Hematopoietic multipotent progenitor cell treated with erythropoietin and hydrocortisone succinate and interleukin-3 and kit ligand, for 15 days (in vitro differentiated cells): Measurements from ENCODE around the gene INTS15.

Experiments used
- DNase-seq: peaks from one replicate; pipeline ENCODE4 v3.0.0-alpha.2; 2015; ENCODE audit warnings: low spot score

INTS15 gene

DNA sequence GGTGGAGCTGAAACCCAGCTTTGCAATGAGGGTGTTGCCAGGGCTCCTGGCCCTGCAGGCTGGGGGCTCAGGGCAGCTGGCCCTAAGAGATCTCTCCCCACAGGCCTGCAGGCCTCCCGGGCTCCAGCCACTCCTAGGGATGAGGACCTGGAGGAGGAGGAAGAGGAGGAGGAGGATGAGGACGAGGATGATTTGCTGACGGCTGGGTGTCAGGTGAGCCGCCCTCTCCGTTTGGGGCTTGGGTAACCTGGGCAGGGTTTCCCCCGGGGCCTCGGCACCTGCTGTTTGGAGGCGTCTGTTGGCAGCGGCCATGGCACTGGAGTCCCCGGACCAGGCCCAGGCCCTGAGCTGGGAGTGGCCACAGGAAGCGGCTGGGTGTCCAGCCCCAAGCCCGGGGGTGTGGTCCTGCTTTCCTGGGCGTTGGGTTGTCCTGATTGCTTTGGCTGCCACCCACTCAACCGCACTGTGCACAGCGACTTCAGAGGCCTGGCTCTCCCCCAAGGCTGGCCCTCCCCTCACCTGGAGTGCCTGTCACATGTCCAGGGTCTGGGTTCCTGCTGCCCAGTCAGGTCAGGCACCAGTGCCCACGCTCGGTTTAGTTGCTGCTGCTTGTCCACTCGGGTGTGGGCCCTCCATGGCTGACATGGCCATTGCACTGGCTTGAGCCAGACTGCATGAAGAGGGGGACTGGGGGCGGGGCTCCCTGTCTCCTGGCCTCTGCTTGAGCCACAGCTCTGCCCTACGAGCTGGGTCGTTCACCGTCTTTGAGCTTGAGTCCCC is 53.2 kb downstream of the INTS15 start:
- no peak for DNase-seq

DNA sequence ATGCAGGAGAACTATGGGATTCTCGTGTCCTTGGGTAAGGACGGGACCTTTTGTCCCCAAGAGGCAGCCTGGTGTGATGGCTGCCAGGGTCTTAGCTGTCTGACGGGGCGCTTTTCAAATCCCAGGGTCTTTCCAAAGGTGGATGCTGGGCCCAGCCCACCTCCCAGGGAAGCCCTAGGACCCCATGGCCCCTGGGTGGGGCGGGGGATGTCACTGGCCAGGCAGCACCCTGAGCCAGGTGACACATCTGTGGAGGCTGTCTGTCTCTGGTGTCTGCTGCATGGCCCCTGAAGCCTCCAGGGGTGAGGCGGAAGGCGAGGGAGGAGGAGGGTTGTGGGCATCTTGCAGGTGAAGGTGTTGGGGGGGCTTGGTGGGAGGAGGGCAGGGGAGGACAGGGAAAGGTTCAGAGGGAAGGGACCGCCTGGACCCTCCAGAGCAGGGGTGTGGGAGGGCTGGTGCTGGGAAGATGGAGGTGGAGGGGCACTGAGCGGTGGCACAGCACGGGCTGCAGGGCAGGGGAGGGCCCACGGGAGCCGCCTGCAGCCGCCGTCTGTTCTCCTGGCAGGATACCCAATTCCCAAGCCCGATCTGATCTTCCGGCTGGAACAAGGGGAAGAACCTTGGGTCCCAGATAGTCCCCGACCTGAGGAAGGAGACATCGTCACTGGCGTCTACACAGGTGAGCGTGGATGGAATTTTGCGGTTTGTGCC is 54.2 kb downstream of the INTS15 start:
- no peak for DNase-seq

- no peak for DNase-seq
These were observed 54.9 kb downstream of the INTS15 start for GRCh38 chr7:6644728-6645127.

GRCh38 chr7:6646465-6646864 is 56.6 kb downstream of the INTS15 start:
- no peak for DNase-seq

DNA sequence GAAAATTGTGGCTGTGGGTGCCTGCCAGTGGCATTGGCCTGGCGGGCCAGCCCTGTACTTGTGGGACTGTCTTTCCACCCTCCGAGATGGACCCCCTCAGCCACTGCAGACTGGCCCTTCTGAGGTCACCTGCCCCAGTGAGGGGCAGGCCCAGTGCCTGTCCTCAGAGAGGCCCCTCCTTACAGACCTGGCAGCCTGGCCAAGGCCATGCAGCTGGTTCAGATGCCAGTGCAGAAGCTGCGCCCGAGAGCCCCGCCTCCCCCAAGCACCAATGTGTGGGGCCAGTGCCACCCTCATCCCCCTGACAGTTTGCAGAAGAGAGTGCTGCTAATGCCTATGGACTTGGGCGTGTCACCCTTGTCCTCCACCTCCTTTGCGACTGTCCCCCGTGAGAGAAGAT is 57.3 kb downstream of the INTS15 start:
- no peak for DNase-seq

DNA sequence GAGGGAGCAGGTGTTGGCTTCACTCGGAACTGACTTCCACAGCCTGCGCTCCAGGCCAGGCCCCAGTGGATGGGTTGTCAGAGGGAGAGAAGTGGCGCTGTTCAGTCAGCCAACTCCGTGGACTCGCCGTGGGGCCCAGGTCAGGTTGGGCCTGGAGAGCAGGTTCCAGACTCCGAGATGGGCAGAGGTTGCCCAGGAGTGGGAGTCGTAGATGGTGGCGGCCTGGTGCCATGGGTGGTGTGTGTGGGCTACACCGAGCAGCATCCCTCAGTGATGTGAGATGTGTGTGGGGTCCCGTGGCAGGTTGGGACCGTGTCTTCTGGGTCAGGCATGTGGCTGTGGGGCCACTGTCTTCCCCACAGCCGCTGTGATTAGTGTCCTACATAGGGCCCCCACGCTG is 57.7 kb downstream of the INTS15 start:
- DNase-seq, result no peak

- DNase-seq, result no peak
These were observed 58.4 kb downstream of the INTS15 start for GRCh38 chr7:6648066-6648814.

DNA sequence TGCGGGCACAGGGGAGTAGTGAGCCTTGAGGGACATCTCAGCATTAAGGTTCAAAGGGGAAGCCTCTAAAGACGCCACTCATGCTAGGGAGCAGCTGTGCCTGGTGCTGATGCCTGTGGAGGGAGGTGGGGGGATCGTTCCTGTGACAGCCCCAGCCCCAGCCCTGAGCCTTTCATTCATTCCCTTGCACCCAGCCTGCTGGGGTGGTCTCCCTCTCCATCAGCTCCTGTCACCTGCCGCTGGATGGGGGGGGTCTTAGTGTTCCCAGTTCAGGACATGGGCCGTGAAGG is 58.9 kb downstream of the INTS15 start:
- DNase-seq, result no peak

DNA sequence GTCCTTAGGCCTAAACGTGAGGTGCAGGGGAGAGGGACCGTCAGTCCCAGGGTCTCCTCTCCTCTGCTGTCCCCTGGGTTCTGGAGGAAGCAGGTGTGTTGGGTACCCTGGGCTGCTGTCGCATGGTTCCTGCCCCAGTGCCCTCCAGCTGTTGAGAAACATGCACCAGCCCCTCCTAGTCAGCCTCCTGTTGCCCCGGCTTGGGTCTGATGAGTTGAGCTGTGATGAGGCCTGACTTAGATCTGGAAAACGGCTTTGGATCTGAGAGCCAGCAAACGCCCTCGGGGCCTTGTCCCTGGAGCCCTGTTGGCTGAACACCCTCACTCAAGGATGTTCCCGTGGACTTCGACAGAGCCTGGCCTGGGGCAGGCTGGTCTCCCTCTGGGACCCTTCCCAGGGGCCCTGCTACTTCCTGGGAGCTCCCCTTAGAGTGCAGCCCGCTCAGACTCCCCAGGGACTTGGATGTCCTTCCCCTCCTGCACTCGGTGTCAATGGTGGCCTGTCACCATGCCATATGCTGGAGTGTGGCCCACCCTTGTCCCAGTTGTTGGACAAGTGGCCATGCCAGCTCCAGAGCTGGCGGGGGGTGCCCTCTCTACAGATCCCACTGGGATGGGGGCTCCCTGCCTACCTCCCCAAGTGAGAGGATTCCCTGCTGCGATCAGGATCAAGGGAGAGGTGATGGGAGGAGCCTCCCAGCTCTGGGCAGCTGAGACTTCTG is 59.6 kb downstream of the INTS15 start:
- DNase-seq, result no peak

- no peak for DNase-seq
These were observed 60.3 kb downstream of the INTS15 start for GRCh38 chr7:6650086-6650485.

DNA sequence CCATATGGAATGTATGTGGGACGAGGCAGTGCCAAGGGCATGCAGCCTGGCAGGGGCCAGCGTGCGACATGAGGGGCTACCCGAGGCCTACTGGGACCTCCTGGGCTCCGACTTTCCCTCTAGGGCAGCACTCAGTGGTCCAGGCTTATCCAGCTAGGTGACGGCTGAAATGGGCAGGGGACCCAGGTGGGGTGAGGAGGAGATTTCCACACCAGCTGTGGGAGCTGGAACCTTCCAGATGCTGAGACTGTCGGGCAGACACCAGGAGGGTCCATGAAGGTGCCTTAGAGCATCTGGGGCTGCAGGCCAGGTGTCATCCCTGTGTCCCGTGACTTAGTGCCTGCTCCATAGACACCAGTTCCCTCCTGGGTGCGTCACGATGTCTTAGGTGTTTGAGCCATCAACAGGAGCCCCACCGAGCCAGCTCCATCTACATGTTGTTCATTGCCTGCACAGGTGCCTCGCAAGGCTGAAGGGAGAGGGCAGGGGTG is 60.7 kb downstream of the INTS15 start:
- no peak for DNase-seq

DNA sequence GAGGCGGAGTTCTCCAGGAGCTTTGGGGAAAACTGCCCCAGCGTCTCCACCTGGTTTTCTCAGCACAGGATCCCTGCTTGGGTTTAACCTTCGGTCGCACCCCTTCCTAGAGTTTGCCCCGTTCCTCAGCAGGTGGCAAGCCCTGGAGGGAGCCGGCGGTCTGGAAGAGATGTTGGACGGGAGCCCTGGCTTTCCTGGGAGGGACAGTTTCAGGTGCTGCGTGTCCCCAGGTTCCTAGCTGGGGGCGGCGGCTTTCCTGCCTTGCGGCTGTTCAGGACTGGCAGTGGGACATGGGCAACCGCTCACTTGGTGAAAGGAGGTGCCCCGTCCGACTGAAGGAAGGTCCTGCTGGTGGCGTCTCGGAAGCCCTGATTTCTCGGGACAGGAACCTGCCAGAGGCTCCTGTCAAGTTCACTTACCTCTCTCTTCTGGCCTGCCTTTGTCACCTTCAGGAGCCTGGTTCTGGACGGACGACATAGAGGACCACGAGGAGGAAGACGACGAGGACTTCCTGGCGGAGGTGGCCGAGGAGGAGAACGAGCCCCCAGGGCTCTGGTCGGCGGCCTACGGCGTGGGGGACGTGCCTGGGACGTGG is 62.1 kb downstream of the INTS15 start:
- DNase-seq, result no peak

GRCh38 chr7:6652446-6653011 is 62.7 kb downstream of the INTS15 start:
- DNase-seq, result no peak

GRCh38 chr7:6653071-6654003 is 63.5 kb downstream of the INTS15 start:
- DNase-seq, result no peak

- DNase-seq, result no peak
These were observed 64.5 kb downstream of the INTS15 start for GRCh38 chr7:6654113-6654841.

- no peak for DNase-seq
These were observed 65.2 kb downstream of the INTS15 start for GRCh38 chr7:6654842-6655610.

DNA sequence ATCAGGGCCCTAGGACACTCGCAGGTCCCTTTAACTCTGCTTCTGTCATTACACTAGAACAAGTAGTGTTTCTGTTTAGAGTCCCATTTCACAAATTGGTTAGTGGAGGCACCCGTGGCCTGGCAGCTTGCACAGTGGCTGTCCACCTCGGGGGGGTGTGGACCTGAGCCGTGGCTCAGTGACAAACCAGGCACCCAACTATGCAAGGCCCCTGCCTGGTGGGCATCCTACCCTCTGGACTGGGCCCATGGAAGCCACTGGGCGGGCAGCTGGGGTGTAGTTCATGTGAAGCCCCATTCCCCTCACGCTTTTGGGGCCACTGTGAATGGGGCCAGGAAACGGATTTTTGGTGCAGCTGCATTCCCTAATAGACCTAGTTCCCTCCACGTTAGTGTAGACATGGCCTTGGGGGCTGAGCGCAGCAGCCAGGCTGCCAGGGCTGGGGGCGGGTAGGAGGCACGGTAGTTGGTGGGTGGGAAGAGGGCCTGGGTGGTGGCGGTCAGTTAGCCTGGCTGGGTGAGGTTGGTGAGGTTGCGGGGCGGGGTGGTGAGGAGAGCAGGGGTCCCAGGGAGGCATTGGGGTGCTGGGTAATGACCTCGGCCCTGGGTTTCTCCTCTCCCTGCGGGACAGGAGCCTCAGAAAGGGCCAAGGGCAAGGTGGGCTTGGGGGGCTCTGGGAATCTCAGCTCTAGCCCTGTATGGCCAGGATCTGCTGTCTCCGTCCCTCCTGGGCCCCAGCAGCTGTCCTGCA is 66.0 kb downstream of the INTS15 start:
- DNase-seq, result no peak

DNA sequence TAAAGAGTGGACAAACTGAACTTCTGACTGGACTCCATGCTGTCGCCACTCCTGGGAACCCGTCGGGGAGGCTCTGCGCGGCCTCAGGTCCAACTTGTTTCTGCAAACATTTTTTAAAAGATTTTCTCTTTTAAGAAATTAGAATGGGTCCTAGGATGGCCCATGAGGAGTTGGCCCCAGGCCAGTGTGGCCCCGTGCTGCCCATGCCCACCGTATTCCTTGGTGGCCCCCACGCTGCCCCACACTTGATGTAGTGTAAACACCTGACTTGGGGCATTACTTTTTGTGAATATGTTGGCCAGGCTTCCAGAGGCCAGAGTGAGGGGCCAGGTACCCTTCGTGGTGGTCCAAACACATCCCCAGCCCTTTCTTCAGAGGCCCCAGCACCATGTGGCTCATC is 66.6 kb downstream of the INTS15 start:
- DNase-seq, result no peak
